Epidermal melanocyte (primary cell): Measurements from ENCODE around the gene SYNDIG1.

ENCODE experiments used
- DNase-seq: peaks from one replicate; pipeline ENCODE4 v3.0.0; 2011; ENCODE audit warnings: low spot score; ENCODE audit not compliant: insufficient read length

SYNDIG1 gene

DNA sequence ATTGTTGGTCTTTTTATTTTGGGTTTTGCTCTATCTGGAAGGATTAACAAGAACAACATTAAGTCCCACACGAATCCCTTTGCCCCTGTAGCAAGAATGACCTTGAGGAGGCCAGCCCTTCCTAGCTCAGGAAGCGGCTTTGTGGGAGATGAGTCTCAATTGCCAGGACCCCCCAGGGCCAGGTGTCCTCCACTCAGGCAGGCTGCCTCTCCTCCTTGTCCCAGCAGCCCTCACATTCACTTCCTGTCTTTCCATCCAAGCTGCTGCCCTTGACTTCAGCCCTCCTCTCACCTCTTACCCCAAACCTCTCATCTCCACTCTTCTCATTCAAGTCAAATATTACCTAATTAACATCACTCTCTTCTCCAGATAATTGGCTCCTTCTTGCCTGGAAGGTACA, 22.6 kb upstream of the SYNDIG1 start:
- DNase-seq = no peak

DNA sequence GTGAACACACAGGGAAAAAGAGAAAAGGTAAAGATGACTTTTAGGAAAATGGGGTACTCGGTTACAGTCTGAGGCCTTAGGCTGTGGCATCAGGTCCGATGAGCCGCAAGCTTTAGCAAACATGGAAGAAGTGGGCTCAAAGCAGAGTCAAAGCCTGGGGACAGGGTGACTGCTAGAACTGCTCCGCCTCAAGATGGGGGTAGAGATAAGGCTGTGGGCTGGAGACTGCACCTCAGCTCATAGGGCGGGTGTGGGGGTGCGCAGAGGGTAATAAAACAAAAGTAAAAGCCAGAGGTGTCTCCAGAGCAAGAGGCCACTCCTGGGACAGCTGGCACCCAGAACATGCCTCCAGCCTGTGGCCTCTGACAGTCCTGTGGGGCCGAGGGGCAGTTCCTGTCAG, 21.3 kb upstream of the SYNDIG1 start:
- no peak for DNase-seq

DNA sequence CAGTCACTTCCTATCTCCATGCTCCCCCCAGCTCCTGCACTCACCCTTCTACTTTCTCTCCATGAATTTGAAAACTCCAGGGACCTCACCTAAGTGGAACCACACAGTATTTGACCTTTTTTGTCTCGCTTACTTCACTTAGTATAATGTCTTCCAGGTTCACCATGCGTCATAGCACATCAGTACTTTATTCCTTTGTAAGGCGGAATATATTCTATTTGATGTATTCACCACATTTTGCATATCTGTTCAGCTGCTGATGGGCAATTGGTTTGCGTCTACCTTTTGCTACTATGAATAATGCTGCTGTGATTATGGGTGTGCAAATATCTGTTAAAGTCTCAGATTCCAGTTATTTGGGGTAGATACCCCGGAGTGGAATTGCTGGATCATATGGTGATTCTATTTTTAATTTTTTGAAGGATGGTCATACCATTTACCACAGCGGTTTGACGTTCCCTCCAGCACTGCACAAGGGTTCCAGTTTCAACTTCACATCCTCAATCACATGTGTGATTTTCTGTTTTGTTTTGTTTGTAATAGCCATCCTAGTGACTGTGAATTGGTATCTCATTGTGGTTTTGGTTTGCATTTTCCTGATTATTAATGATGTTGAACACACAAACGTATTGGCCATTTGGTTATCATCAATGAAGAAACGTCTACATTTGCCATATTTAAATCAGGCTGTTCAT, 20.3 kb upstream of the SYNDIG1 start:
- DNase-seq = no peak

DNA sequence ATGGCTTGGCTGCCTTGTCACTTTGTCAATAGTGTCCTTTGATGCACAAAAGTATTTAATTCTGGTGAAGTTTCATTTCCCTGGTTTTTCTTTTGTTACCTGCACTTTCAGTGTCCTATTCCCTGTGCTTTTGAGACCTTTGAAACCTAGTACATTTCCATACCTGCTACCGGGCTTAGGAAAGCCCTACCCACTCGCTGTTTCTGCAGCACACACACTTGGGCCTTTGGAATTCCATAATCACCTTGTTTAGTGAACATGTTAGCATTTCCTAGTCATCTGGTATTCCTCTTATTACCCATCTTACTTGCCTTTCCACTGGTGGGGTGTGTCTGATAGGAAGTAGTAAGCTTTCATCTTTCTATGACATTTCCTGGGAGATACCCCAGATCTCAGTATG, 19.3 kb upstream of the SYNDIG1 start:
- no peak for DNase-seq

DNA sequence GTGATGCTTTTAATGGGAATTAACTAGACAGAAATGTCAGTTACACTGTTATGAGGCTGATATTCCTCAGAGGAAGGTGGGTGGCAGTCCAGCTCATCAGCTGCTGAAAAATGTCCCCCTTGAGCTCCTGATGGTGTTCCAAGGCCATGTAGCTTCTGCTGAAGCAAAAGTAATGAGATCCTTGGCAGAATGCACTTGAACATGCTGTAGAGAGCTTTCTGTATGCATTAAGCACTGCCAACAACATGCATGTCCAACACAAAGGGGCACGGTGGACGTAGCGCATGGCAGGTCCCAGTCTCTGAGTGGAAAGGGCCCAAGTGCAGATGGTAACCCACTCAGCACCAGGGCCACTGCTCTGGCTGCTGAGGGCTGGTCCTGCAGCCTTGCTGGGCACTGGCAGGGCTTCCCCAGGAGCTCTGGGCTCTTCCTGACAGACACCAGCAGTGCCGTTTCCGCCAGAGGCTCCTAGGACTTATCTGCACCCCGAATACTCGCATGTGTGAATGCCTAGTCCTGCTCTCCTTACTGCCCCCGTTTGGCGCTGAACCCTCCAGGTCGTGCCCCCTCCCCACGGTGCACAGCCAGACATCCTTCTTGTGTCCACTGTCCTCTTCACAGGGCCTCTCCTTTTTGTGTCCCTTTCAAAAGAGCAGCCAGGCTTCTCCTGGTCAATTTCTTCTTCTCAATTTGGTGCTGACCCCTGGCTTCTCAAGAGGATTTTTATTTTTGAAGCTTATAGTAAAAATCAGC, 18.6 kb upstream of the SYNDIG1 start:
- no peak for DNase-seq

DNA sequence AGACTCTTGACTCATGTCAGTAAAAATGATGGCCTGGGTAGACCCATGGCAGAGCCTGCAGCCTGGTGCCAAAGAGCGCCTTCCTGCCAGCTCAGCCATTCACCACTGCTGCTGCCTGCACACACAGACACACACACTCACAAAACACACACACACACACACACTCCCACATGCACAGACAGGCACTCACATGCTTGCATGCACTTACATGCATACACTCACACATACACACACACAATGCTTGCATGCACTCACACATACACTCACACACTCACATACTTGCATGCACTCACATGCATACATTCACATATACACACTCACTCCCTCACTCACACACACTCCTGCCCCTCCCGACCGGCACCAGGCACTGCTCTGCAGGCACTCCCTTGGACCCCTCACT, 18.0 kb upstream of the SYNDIG1 start:
- DNase-seq = no peak

DNA sequence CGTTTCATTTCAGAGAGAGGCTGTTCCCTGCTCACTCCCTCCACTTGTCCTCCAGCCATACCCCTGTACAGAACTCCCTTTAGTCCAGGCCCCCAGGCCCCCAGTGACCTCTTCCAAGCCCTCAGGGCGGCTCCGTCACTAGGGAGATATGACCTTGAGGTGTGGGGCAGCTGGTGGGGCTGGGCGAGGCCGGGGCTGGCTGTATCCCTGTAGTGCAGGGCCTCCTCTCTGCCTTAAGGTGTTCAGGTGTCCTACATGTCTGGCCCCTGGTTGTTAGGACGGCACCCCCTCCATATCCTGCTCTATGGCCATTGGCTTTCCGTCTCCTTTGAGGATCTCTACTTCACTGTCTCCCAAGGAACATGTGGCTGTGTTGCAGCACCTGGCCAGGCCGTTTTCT, 17.4 kb upstream of the SYNDIG1 start:
- no peak for DNase-seq

DNA sequence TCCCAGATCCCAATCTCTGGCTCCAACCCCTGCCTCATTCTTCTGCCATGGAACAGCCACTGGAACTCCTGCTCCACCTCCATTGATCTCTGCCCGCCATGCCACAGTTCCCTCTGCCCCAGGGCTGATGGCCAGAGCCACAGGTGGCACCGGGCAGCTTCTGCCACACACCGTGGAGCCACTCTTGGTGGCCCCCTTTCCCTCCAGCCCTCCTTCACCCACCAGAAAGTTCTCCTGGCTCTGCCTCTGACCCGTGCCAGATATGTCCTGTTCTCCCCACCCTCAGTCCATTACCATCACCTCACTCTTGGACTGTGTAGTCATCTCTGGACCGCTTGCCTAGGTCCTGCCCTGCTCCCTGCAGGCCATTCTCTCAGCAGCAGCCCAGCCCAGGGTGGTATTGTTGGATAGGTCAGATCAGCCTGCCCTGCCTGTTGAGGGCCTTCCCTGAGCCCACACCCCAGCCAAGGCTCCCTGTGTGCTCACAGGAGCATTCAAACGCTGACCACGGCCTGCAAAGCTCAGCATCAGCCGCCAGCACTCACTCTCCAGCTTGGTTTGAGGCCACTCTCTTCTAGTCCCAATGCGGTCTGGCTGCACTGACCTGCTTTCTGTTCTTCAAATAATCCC, 16.8 kb upstream of the SYNDIG1 start:
- DNase-seq = no peak

DNA sequence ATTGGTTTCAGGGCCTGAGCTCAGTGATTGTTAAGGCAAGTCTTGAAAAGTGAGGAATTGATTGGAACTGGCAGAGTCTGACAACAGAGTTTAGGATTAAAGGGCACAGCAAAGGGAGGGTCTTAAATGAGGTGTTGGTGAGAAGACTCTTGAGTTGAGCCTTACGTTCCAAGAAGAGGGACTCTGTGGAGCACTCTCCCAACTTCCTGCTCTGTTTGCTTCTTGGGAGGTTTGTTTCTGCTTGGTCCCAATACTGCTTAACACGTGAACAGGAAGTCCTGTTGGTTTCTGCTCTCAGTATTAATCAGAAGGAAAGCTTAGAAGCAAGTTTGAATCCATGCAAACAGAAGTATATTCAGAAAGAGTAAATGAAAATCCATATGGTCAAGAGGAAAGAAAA, 15.6 kb upstream of the SYNDIG1 start:
- no peak for DNase-seq

DNA sequence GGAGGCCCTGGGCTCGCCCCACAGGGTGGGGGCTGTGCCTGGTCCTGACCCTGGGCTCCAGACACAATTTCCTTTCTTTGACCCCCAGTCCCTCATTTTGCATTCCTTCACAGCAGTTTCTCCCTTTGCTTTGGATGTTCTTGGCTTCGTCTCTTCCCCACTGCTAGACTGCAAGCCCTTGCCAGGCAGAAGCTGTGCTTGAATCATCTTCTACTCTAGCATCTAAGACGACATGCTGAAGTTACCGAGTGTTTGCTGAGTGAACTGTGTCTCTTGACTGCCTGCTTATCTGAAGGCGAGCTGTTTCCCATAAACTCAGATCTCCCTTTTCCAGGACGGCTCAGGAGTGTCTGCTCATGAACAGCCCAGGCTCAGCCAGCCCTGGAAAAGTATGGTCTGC, 14.3 kb upstream of the SYNDIG1 start:
- DNase-seq = no peak

DNA sequence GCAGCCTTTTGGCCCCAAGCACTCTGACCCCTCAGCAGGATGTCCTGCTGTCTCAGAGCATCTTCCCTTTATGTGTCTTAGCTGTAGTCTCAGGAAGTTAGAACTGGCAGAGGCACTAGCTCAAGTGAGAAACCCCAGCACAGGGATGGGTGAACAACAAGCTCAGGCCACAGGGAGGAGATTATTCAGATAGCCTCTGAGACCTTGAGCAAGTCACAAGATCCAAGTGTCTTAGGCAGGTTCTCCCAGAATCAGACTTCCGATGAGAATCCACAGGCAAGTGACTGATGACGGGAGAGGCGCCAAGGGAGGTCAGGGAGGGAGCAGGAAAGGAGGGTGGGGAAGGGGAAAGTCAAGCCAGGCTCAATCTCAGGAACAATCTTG, 13.0 kb upstream of the SYNDIG1 start:
- no peak for DNase-seq

DNA sequence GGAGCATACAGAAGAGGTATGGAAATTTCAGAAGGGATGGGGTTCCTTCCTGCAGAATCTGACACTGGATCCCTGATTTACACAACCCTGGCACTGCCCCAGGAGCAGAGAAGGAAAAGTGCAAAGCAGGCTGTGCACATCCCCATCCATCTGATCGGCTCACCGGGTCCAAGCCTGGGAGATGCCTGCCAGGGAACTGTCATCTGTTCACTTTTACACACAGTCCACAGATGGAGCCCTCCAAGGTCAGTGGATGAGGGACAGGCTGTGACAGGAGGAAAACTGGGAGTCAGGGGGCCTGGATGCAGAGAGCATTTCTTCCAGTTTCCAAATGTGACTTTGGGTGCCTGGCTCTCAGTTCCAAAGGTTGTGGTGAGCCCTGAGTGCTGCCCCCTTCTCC, 11.0 kb upstream of the SYNDIG1 start:
- DNase-seq = no peak

DNA sequence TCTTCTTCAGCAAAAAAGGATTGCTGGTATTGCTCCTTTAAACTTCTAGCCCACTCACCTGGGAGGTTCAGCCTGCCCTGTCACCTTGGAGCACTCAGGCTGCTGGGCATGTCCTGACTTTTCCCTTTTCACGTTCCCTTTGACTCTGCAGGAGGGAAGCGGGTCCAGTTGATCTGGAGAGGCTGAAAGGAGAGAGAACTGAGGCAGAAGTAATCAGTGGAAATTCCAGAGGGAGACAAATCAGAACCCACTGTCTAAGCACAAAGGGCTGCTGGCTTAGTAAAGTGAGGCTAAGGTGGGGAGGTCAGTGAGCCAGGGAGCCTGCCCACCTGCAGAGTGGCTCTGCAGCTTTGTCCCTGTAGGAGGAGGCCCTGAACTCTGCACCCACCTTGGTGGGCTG, 9.7 kb upstream of the SYNDIG1 start:
- DNase-seq = no peak

DNA sequence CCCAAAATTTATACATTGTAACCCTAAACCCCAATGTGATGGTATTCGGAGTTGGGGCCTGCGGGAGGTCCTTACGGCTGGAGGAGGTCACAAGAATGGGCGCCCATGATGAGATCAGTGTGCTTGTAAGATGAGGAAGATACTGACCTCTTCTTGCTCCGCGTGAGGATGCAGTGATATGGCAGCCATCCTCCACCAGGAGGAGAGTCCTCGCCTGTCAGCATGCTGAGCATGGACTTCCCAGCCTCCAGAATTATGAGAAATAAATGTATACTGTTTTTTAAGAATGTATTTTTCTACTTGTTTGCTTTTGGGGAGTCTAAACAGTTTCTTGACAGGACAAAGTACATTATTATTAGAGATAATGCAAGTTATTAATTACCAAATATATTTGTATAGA, 8.7 kb upstream of the SYNDIG1 start:
- DNase-seq = no peak

DNA sequence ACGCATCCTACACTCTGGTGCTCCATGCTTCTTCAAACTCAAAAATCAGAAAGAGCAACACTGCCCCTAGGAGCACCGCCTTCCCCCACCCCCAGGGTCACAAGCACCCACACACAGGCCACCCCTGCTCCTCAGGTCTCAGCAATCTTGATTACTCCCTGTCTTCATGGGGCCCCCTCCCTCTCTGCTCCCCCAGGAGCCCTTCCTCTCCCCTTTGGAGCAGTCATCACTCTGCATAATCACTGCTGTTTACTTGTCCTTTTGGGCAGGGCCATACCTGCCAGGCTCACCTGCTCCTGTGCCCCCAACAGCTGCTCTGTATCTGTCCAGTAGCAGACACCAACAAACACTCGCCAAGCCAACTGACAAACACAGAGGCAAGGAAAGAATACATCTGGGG, 7.6 kb upstream of the SYNDIG1 start:
- no peak for DNase-seq

DNA sequence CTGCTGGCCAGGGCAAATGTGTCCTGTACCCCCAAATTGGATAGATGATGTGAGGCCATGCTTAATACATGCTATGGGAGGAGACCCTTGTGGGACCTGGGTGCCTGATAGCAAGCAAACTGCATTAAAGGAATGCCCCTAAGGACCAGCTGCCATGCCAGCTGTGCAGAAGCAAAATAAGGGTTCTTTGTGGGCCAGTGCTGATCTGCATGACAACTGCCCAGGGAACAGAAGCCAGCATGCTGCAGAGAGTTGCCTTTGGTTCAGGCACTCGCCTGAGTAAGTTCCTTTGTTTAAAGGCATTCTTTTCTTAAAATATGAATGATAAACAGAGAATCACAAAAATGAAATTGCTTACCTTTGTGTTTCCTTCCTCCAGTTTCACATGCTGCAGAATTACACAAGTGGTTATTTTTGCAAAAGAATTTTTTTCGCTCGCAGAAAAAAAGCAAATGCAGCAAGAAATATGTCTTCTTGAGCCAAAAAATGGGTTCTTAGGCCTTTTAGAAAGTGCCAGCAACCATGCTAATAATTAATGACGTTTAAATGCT, 6.9 kb upstream of the SYNDIG1 start:
- DNase-seq = no peak

DNA sequence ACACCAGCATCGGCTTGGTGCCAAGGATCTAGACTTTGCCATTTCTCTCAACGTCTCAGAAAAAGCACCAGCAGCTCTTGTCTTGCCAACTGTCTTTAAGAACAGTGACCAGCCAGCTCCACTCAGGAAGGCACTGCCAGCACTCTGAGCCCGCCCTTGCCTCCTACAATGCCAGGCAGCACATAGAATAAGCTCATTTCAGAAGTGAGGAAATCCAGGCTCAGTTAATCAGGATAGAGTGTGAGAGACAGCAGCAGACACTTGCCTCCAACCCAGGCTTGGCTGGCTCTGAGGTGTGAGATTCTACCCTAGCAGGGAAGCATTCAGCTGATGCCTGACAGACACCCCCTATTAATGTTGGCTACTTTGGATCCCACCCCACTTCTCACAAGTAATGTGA, 4.3 kb upstream of the SYNDIG1 start:
- no peak for DNase-seq

DNA sequence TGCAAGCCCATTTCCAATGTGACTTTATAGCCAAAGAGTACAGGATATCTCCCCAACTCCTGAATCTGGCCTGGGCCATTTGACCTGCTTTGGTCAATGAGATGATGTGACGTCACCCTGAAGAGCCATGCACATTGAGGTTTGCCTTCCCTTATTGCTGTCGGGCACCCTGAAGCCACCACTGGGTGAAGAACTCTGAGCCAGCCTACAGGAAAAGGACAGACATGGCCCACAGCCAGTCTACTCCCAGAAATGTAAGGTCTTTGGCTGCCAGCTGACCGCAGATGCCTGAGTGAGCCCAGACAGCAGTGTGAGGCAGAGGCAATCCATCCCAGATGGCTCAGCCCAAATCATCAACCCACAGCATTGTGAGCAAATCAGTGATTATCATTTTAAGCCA, 3.7 kb upstream of the SYNDIG1 start:
- DNase-seq = no peak

DNA sequence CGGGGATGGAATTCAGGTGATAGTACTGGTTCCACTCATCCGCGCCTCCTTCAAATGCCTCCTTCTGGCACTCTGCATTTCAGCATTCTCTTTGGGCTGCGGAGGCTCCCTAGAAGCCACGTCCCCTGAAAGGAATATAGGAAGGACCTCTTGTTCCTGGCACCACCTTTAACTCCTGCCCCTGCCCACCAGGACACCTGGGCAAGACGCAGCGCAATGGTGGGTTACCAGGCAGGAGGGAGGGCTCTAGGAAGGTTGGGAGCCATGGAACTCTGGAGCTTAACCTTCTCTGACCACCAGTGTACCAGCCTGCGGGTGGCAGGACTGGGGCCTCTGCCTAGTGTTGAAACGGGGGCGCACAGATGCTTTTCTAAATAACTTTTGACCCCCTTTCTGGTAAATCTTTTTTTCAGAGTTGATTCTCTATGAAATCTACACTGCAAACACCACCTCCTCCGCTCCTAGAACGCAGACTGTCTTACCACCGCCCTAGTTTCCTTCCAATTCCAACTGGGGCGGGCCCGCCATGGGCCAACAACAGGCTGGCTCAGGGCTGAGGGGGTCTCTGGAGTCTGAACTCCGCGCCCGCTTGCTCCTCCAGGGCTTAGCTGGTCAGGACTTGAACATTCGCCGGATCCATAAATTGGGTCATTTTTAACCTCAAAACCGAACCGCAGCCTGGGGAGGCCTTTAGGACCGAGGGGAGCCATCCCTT, 871 bp upstream of the SYNDIG1 start:
- DNase-seq = no peak

DNA sequence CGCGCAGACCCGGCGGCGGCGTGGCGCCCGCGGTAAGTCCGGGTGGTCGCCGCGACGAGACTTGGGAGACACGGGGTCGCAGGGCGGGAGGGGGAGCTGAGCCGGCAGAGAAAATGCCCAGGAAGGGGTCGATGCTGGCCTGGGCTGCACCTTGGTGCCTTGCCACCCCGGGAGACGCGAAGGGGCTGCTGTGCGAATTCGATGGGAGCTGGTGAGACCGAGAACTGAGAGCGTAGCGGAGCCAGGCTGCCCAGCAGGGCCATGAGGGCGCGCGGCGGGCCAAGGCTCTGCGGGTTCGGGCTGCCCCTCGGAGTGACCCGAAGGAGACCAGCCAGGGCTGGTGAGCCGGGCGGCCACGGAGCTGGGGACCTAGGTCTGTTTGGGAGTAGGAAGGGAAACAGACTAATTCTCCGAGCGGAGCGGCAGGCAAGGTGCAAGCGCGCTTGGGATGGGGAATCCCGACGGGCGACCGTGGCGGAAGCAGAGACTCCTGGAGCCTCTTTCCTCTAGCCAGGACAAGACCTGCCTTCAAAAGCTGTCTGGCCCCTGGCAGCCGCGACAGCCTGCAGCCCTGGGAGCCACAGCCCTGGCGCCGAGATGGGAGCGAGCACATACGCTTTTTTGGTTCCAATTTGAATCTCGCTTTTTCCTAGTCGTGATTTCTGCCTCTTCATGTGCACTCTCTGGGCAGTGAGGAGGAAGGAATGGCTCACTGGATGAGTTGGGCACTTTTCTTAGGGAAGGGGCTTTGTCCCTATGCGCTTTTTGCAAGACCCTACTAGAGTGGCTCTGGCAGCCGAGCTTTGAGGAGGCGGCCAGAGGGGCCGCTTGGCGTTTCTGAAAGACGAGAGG, 691 bp downstream of the SYNDIG1 start:
- no peak for DNase-seq
